LNCaP clone FGC (cell line): ENCODE data around the gene GPS2.

Experiments
- DNase-seq: peaks from one replicate; pipeline ENCODE4 v3.0.0-alpha.2; 2011; ENCODE audit warnings: low read depth
- H3K4me3 ChIP-seq: 2 replicates; pipeline ENCODE4 v1.5.1; 2011; ENCODE audit warnings: mild to moderate bottlenecking, low read depth, low read length, control low read depth
- TF ChIP-seq, protein P1 (sequence below): IDR thresholded peaks from 2 replicates; pipeline ENCODE4 v1.5.1; 2012; ENCODE audit warnings: mild to moderate bottlenecking; ENCODE audit not compliant: control insufficient read depth, insufficient read depth; ENCODE audit errors: extremely low read depth

Gene GPS2

DNA sequence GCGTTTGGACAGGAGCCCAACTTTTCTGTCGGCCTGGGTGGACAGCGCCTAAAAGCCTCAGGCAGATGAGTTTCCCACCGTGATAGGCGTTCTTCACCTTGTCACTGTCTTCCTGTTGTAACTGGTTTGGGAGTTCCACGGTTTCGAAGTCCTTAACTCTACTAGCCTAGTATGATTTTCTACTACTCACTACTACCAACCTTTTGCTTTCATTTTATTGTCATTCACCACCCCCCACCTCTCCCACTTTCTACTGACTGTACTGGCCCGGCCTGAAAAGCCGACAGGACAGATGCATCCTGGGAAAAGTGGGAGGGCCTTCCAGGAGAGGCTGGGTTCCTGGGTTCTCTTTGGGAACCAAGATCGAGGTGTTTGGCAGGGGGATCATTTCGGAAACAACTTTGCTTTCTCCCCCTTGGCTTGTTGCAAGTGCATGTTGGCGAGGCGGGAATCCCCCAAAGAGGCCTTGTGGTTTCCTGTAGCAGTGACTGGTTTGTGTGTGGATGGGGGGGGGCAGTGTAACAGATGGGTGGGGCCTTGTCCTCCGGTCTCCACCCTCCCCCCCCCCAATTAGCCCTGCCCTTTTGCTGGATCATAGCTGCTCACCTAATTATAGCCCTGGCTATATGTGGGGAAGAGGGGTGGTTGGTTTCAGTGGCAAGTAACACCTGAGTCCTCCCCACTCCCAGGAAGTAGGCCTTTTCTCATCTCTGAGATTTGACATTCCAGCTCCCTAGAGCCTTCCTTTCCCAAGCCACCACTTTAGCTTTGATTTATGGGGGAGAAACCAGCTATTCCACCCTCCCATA is 6.3 kb downstream of the GPS2 start:
- DNase-seq = no peak
- TF ChIP-seq, protein P1, sequence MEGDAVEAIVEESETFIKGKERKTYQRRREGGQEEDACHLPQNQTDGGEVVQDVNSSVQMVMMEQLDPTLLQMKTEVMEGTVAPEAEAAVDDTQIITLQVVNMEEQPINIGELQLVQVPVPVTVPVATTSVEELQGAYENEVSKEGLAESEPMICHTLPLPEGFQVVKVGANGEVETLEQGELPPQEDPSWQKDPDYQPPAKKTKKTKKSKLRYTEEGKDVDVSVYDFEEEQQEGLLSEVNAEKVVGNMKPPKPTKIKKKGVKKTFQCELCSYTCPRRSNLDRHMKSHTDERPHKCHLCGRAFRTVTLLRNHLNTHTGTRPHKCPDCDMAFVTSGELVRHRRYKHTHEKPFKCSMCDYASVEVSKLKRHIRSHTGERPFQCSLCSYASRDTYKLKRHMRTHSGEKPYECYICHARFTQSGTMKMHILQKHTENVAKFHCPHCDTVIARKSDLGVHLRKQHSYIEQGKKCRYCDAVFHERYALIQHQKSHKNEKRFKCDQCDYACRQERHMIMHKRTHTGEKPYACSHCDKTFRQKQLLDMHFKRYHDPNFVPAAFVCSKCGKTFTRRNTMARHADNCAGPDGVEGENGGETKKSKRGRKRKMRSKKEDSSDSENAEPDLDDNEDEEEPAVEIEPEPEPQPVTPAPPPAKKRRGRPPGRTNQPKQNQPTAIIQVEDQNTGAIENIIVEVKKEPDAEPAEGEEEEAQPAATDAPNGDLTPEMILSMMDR = no peak
- peak overlapping the region; percentile 66 for H3K4me3 ChIP-seq

DNA sequence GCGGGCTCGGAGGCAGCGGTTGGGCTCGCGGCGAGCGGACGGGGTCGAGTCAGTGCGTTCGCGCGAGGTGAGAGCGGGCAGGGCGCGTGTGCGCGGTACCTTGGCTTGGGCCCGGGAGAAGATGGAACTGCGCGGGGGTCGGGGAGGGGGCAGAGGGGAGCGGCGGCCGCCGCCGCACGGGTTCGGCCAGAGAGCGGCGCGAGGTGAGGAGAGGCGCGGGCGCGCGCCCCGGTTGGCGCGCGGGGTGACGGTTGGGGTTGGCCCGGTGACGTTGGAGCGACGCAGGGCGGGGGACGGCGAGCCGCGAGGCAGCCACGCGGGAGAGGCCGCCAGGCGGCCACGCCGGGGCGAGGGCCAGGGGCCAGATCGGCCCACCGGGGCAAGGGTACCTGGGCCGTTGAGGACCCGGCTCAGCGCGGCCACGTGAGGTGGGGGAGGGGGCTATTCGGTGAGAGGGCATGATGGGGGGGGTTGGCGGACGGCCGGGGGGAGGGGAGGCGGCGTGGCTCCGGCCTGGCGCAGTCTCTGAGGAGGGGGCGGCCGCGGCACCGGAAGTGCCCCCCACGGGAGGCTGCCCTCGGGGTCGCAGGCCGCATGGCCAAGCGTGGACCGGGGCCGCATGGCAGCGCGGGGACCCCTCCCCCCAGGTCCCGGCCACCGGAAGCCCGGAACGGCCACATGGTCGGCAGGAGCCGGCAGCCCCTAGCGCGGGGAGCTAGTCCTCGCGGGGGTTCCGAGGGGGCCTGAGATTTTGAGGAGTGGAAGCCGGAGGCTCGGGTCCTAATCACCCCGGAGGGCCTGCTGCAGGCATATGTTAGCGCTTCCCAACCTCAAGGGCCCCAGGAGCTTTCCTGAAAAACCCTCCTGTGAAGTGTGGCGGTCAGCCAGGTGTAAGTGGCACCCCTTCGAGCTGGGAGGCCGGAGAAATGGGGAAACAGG is 7.2 kb downstream of the GPS2 start:
- TF ChIP-seq, protein P1 = no peak
- no peak for DNase-seq
- peak overlapping the region; percentile 66 for H3K4me3 ChIP-seq

DNA sequence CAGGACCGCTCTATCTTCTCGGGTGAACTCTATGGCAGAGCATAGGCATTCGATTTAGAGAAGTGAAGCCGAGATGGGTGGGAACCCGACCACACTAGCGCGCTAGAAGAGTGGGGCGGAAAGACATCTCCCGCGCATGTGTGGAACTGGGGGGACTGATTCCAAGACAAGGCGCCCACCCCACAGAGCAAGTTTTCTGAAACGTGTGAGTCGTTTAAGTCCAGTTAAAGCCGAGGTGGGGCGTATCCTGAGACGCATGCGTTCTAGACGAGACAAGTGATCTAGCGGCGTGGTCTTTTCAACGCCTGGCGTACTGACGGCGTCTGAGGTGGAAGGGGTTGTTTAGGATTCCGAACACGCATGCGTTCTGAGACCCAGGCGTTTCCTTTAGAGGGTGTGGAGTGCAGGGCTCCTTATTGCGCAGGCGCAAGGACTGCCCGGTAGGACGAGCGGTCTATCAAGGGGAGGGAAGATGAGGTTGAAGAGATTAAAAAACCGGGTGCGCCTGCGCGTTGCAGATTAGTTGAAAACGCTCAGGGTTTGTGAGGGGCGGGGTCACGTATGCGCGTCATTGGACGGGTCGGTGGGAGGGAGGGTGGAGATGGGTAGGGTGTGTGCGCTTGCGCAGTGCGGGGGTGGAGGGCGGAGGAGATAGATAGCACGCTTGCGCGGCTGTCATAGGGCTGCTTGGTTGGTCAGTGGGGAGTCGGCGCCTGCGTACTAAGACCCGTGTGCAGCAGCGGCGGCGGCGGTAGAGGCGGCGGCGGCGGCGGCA is 8.1 kb downstream of the GPS2 start, which contains the start of gene EIF5A:
Gene EIF5A, plus strand, starts transcription at position 718 of the 775 bp plus-strand sequence. CDS start 2,008 bp downstream, outside the sequence.
- DNase-seq = peak; percentile 97
- TF ChIP-seq, protein P1 = no peak
- H3K4me3 ChIP-seq = peak within 1 kb of the TSS; percentile 66

DNA sequence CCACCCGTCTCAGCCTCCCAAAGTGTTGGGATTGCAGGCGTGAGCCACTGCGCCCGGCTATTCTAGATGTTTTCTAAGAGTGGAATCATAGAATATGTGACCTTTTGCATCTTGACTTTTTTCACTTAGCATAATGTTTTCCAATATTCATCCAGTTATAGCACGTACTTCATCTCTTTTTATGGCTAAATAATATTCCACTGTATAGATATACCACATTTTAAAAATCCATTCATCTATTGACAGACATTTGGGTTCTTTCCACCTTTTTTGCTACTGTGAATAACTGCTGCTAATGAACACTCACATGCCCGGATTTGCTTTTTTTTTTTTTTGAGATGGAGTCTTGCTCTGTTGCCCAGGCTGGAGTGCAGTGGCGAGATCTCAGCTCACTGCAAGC is 11.0 kb downstream of the GPS2 start:
- DNase-seq = no peak
- no peak overlapping the region for H3K4me3 ChIP-seq
- TF ChIP-seq, protein P1 = no peak

DNA sequence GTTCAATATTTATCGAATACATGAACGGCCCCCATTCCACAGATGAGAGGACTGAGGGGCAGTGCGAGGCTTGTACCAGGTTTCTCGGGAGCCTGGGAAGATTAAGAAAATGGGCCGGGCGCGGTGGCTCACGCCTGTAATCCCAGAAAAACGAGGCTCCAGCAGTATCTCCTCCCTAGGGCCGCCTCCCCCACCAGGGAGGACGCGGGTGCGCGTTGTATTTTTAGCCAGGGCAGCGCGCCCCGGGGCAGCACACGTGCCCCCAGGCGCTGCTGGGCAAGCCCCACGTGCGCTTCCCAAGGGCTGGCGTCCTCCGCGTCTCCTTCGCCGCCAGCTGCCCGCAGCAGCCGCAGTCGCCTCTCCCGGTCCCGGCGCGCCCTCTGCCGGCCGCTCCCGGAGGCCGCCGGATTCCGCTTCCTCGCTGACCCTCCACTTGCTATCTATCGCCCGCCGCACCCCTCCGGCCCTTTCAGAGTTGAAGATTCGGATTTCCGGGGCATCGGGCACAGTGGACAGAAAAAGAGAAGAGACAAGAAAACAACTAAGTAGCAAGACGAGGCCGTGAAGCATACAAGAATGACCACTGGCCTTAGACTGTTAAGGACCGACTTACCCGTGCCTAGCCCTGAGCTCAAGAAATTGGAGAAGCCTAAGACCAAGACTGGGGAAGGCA is 18.8 kb downstream of the GPS2 start:
- no peak overlapping the region for H3K4me3 ChIP-seq
- TF ChIP-seq, protein P1 = peak; percentile 82
- DNase-seq = no peak
